RWPE1 (cell line): Measurements from ENCODE around the gene PAX3.

Experiments
- CTCF ChIA-PET: fragments of 350-600 bp; sonication (Branson Sonifier 250); formaldehyde crosslinking; extraction: SDS; loops from one replicate; lab custom pipeline; 2021; lab: Yijun Ruan, JAX
- POLR2A ChIA-PET: fragments of 400-600 bp; formaldehyde crosslinking; extraction: SDS; loops from one replicate; lab custom pipeline; 2020; ENCODE audit warnings: antibody characterized with exemption; ENCODE audit not compliant: low non-redundant PET; lab: Yijun Ruan, JAX
- DNase-seq: peaks from one replicate; pipeline ENCODE4 v3.0.0; 2012; ENCODE audit warnings: low spot score
- H3K27ac ChIP-seq: fragments of 450-650 bp; 2 replicates; pipeline ENCODE4 v1.5.1; 2017
- CTCF ChIP-seq: fragments of 450-650 bp; conservative IDR thresholded peaks from 2 replicates; pipeline ENCODE4 v1.5.1; 2017; ENCODE audit warnings: low read depth, mild to moderate bottlenecking

The PAX3 gene

GRCh38 chr2:222240676-222241049 is 58.1 kb downstream of the PAX3 start:
- no peak overlapping the region for H3K27ac ChIP-seq
- POLR2A ChIA-PET: no interaction called here
- no peak for DNase-seq
- CTCF ChIA-PET: no interaction called here
- TF ChIP-seq CTCF: no peak

- POLR2A ChIA-PET: no interaction called here
- CTCF ChIA-PET: interaction anchor here (0.6 to 0.7 kb wide), 2 partner anchors 14 to 191 kb away, joined by 3 to 4 read pairs; no protein-coding TSS in a partner anchor
- no peak overlapping the region for H3K27ac ChIP-seq
- DNase-seq: no peak
- TF ChIP-seq CTCF: no peak
These were observed 58.7 kb downstream of the PAX3 start for GRCh38 chr2:222239945-222240675.

GRCh38 chr2:222239091-222239490 is 59.7 kb downstream of the PAX3 start:
- no peak for DNase-seq
- POLR2A ChIA-PET: no interaction called here

GRCh38 chr2:222238072-222238471 is 60.7 kb downstream of the PAX3 start:
- no peak overlapping the region for H3K27ac ChIP-seq
- POLR2A ChIA-PET: no interaction called here
- TF ChIP-seq CTCF: no peak
- DNase-seq: no peak
- CTCF ChIA-PET: no interaction called here

More at GRCh38 chr2:222239091-222239490, 59.7 kb downstream of the PAX3 start:
- H3K27ac ChIP-seq: no peak overlapping the region
- TF ChIP-seq CTCF: no peak
- CTCF ChIA-PET: interaction anchor here (0.6 kb wide), 1 partner anchor 126 kb away, joined by 3 read pairs; no protein-coding TSS in a partner anchor

- ChIA-PET CTCF (no interaction called here), POLR2A (no interaction called here)
- H3K27ac ChIP-seq: no peak overlapping the region
- TF ChIP-seq CTCF: no peak
- DNase-seq: no peak
These were observed 66.0 kb downstream of the PAX3 start for GRCh38 chr2:222232839-222233238.

GRCh38 chr2:222232372-222232771 is 66.4 kb downstream of the PAX3 start:
- CTCF ChIA-PET: no interaction called here
- POLR2A ChIA-PET: no interaction called here

More at GRCh38 chr2:222232372-222232771, 66.4 kb downstream of the PAX3 start:
- no peak for DNase-seq
- H3K27ac ChIP-seq: no peak overlapping the region
- TF ChIP-seq CTCF: no peak
